Caki2 (cell line): ENCODE data around the gene PCDHGA12. TPM values are rescaled to one million over a fixed set of nuclear protein-coding genes. Genes with fewer than 3 reads are reported as not detected.
"Not testable (repeated sequence)": the region's sequence is repeated elsewhere in the genome, so short reads cannot be mapped to it uniquely, and the experiment has no call there.

Experiments used
- DNase-seq: peaks from one replicate; pipeline ENCODE4 v3.0.0-alpha.2; 2015; ENCODE audit warnings: low read depth
- in situ Hi-C: cut with HindIII; loops from 2 replicates; pipeline ENCODE4 v1.10.0; 2016; ENCODE audit warnings: low sequenced_read_pairs, low pct_unique_long_range_greater_than_20kb, mixed read lengths
- total RNA-seq: library from RNA; depleted of rRNA; stranded (reverse); fragments of >200 nt; shearing (Covaris generic); gene quantifications from 2 replicates; pipeline ENCODE4 v1.2.3, GENCODE V29; 2014; ENCODE audit warnings: low replicate concordance; rRNA removed

The PCDHGA12 gene
- total RNA-seq: not detected in 2 replicates

GRCh38 chr5:141430332-141431113 lies at the start of gene PCDHGA12:
PCDHGA12 (plus strand) TSS chr5:141430507; CDS start chr5:141430760, 253 bp downstream.
- in situ Hi-C loops: no loop called here
- DNase-seq: no peak

GRCh38 chr5:141382469-141383294 lies 47.6 kb upstream of the PCDHGA12 start, which contains the start of gene PCDHGA7:
PCDHGA7 (plus strand) TSS chr5:141382742; CDS start chr5:141382900, 158 bp downstream.
- DNase-seq: no peak
- in situ Hi-C loops: no loop called here

DNA sequence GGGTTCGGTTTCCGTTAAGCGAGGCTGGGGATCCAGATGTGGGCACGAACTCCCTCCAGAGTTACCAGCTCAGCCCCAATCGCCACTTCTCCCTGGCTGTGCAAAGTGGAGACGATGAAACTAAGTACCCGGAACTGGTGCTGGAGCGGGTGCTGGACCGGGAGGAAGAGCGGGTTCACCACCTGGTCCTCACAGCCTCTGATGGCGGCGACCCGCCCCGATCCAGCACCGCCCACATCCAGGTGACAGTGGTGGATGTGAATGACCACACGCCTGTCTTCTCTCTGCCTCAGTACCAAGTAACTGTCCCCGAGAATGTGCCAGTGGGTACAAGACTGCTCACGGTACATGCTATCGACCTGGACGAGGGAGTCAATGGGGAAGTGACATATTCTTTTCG lies 47.0 kb upstream of the PCDHGA12 start:
- DNase-seq: no peak
- in situ Hi-C loops: no loop called here

DNA sequence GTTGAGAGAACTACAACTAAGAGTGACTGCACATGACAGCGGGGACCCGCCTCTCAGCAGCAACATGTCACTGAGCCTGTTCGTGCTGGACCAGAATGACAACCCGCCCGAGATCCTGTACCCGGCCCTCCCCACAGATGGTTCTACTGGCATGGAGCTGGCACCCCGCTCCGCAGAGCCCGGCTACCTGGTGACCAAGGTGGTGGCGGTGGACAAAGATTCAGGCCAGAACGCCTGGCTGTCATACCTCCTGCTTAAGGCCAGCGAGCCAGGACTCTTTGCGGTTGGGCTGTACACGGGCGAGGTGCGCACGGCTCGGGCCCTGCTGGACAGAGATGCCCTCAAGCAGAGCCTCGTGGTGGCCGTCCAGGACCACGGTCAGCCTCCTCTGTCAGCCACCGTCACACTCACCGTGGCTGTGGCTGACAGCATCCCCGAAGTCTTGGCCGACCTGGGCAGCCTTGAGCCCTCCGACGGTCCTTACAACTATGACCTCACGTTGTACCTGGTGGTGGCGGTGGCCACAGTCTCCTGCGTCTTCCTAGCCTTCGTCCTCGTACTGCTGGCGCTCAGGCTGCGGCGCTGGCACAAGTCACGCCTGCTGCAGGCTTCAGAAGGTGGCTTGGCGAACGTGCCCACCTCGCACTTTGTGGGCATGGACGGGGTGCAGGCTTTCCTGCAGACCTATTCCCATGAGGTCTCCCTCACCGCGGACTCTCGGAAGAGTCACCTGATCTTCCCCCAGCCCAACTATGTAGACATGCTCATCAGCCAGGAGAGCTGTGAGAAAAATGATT lies 45.6 kb upstream of the PCDHGA12 start:
- DNase-seq: no peak
- in situ Hi-C loops: no loop called here

- in situ Hi-C loops, DNase-seq: not testable (repeated sequence)
Measured at GRCh38 chr5:141387557-141388311, 42.6 kb upstream of the PCDHGA12 start, which contains the start of gene PCDHGB4. PCDHGB4 (plus strand) TSS chr5:141387698; CDS start chr5:141387885, 187 bp downstream.

DNA sequence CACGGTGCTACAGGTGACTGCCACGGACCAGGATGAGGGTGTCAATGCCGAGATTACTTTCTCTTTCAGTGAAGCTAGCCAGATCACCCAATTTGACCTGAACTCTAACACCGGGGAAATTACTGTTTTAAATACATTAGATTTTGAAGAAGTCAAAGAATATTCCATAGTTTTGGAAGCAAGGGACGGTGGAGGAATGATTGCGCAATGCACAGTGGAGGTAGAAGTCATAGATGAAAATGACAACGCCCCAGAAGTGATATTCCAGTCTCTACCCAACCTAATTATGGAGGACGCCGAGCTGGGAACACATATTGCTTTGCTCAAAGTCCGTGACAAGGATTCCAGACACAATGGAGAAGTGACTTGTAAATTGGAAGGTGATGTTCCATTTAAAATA lies 41.6 kb upstream of the PCDHGA12 start:
- DNase-seq: no peak
- in situ Hi-C loops: no loop called here

DNA sequence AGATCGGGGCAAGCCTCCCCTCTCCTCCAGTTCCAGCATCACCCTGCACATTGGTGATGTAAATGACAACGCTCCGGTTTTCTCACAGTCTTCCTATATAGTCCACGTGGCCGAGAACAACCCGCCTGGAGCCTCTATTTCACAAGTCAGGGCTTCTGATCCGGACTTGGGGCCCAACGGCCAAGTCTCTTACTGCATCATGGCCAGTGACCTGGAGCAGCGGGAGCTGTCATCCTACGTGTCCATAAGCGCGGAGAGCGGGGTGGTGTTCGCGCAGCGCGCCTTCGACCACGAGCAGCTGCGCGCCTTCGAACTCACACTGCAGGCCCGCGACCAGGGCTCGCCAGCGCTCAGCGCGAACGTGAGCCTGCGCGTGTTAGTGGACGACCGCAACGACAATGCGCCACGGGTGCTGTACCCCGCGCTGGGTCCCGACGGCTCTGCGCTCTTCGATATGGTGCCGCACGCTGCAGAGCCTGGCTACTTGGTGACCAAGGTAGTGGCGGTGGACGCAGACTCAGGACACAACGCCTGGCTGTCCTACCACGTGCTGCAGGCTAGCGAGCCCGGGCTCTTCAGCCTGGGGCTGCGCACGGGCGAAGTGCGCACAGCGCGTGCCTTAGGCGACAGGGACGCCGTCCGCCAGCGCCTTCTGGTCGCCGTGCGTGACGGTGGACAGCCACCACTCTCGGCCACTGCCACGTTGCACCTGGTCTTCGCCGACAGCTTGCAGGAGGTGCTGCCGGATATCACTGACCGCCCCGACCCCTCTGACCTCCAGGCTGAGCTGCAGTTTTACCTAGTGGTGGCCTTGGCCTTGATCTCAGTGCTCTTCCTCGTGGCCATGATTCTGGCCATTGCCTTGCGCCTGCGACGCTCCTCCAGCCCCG lies 40.9 kb upstream of the PCDHGA12 start:
- no peak for DNase-seq
- in situ Hi-C loops: no loop called here

GRCh38 chr5:141392429-141393198 lies 37.7 kb upstream of the PCDHGA12 start, which contains the start of gene PCDHGA8:
PCDHGA8 (plus strand) TSS chr5:141392633; CDS start chr5:141392814, 181 bp downstream.
- in situ Hi-C loops: no loop called here
- DNase-seq: peak; percentile 4

- DNase-seq: no peak
- in situ Hi-C loops: no loop called here
Measured at GRCh38 chr5:141393267-141393666, 37.0 kb upstream of the PCDHGA12 start.

GRCh38 chr5:141394401-141395187 lies 35.7 kb upstream of the PCDHGA12 start:
- in situ Hi-C loops, DNase-seq: not testable (repeated sequence)

DNA sequence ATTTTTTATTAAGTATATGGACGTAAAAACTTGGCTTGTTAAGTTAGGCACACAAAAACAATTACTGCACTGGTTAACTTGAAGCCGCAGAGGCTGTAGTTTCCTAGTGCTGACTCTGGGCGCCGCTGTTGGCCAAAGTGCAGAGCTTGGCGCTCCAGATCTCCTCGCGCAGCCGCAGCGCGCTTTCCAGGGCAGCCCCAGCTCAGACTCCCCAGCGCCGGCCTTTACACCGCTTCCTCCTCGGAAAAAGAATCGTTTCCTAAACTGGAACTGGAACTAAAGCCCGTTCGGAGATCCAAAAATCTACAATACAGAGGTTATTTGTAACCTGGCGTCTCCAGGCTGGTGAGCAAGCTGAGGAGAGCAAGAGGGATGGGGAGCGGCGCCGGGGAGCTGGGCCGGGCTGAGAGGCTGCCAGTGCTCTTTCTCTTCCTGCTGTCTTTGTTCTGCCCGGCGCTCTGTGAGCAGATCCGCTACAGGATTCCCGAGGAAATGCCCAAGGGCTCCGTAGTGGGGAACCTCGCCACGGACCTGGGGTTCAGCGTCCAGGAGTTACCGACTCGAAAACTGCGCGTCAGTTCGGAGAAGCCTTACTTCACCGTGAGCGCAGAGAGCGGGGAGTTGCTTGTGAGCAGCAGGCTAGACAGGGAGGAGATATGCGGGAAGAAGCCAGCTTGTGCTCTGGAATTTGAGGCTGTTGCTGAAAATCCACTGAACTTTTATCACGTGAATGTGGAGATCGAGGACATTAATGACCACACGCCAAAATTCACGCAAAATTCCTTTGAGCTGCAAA lies 32.4 kb upstream of the PCDHGA12 start, which contains the start of gene PCDHGB5:
Gene PCDHGB5 (plus strand): TSS at position 192 of the 796 bp plus-strand sequence. CDS start 181 bp downstream, at position 373.
- DNase-seq, in situ Hi-C loops: not testable (repeated sequence)

DNA sequence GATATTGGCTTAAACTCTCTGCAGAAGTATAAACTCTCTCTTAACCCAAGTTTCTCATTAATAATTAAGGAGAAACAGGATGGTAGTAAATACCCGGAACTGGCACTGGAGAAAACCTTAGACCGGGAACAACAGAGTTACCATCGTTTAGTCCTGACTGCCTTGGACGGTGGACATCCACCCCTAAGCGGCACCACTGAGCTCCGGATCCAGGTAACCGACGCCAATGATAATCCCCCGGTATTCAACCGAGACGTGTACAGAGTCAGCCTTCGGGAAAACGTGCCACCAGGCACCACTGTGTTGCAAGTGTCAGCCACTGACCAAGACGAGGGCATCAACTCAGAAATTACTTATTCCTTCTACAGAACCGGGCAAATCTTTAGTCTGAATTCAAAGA lies 31.7 kb upstream of the PCDHGA12 start:
- in situ Hi-C loops: no loop called here
- no peak for DNase-seq

DNA sequence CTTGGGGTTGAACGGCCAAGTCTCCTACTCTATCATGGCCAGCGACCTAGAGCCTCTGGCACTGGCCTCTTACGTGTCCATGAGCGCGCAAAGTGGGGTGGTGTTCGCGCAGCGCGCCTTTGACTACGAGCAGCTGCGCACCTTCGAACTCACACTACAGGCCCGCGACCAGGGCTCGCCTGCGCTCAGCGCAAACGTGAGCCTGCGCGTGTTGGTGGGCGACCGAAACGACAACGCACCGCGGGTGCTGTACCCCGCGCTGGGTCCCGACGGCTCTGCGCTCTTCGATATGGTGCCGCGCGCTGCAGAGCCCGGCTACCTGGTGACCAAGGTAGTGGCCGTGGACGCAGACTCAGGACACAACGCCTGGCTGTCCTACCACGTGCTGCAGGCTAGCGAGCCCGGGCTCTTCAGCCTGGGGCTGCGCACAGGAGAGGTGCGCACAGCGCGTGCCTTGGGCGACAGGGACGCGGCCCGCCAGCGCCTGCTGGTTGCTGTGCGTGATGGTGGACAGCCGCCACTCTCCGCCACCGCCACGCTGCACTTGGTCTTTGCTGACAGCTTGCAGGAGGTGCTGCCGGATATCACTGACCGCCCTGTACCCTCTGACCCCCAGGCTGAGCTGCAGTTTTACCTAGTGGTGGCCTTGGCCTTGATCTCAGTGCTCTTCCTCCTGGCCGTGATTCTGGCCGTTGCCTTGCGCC lies 30.6 kb upstream of the PCDHGA12 start:
- DNase-seq: no peak
- in situ Hi-C loops: no loop called here
